Omental fat pad (tissue), 4 donors: Measurements from ENCODE around the gene SORCS2. TPM values are rescaled to one million over a fixed set of nuclear protein-coding genes. Genes with fewer than 3 reads are reported as not detected.
A peak's percentile ranks its signal among the peaks of the same experiment; 100 is the strongest.

Experiments used
- ATAC-seq: fragments of 150-250 bp; one replicate; pipeline ENCODE4 v1.9.1; 2016; ENCODE audit warnings: mild to moderate bottlenecking, moderate library complexity; ENCODE audit not compliant: low FRiP score
- DNase-seq: peaks from one replicate; pipeline ENCODE4 v3.0.0-alpha.2; 2019; ENCODE audit warnings: low spot score
- total RNA-seq, 4 donors: library from RNA; depleted of rRNA; stranded (reverse); fragments of >200 nt; gene quantifications; one replicate each; pipeline ENCODE4 v1.1.0, GENCODE V29; 2016
- TF ChIP-seq, protein P1 (sequence below), 3 donors: fragments of 450-650 bp; IDR thresholded peaks; one replicate each; pipeline ENCODE4 v1.5.1; 2016 to 2017; ENCODE audit warnings: antibody characterized with exemption in 3 of 3, mild to moderate bottlenecking in 3 of 3, moderate library complexity in 2 of 3

SORCS2 gene
- total RNA-seq, 4 donors from 2014 or later: 0.63 to 4.6 (median 1.2) TPM

DNA sequence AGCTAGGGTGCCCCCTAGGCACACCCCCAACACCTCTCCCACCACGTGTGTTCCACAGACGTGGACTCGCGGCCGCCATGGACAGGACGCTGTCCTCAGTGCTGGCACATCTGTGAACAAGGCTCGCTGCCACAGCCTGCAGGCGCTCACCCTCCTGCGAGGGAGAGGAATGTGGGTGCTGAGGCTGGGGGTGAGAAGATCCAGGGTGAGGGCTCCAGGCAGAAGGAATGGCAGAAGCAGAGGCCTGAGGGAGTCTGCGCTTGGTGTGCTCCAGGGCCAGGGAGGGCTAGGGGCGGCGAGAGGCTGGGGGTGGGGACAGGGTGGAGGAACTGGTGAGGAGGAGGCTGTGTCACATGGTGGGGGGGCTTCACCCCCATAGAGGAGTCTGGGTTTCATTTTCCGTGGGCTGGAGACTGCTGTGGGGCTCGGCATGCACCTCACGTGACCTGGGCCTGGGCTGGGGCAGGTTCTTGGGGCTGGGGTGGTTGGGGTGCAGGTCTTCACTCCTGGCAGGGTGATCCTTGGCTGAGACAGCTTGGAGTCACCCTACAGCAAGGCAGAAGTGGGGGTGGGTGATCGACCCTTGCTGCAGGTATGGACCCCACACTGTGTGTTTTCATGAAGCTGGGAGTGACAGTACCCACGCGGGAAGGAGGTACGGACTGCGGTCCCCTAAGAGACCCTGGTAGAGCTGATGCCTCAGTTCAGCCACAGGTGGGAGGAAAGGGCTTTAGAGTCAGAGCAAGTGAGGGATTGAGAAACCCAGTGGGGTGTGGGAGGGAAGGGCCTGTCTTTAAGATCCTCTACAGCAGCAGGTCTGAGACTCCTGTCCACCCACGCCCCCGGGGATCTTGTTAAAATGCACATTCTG is 138.7 kb downstream of the SORCS2 start:
- TF ChIP-seq, protein P1, sequence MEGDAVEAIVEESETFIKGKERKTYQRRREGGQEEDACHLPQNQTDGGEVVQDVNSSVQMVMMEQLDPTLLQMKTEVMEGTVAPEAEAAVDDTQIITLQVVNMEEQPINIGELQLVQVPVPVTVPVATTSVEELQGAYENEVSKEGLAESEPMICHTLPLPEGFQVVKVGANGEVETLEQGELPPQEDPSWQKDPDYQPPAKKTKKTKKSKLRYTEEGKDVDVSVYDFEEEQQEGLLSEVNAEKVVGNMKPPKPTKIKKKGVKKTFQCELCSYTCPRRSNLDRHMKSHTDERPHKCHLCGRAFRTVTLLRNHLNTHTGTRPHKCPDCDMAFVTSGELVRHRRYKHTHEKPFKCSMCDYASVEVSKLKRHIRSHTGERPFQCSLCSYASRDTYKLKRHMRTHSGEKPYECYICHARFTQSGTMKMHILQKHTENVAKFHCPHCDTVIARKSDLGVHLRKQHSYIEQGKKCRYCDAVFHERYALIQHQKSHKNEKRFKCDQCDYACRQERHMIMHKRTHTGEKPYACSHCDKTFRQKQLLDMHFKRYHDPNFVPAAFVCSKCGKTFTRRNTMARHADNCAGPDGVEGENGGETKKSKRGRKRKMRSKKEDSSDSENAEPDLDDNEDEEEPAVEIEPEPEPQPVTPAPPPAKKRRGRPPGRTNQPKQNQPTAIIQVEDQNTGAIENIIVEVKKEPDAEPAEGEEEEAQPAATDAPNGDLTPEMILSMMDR (IDR thresholded peaks at IDR 0.05): no peak
- DNase-seq (no peak), ATAC-seq (no peak)

DNA sequence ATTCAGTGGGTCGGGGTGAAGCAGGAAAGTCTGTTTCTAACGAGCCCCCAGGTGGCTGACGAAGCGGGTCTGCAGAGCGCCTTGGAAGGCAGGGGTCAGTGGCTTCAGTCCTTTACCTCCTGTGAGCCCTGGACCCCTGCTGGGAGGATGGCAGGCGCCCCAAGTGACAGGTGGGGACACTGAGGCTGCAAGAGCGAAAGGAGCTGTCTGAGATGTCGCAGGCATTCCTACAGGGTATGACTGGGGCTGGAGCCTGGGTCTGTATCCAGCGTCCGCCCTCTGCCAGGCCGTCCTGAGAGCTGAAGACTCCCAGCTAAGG is 139.3 kb downstream of the SORCS2 start:
- DNase-seq: no peak
- TF ChIP-seq, protein P1 (IDR thresholded peaks at IDR 0.05): no peak
- ATAC-seq: no peak

DNA sequence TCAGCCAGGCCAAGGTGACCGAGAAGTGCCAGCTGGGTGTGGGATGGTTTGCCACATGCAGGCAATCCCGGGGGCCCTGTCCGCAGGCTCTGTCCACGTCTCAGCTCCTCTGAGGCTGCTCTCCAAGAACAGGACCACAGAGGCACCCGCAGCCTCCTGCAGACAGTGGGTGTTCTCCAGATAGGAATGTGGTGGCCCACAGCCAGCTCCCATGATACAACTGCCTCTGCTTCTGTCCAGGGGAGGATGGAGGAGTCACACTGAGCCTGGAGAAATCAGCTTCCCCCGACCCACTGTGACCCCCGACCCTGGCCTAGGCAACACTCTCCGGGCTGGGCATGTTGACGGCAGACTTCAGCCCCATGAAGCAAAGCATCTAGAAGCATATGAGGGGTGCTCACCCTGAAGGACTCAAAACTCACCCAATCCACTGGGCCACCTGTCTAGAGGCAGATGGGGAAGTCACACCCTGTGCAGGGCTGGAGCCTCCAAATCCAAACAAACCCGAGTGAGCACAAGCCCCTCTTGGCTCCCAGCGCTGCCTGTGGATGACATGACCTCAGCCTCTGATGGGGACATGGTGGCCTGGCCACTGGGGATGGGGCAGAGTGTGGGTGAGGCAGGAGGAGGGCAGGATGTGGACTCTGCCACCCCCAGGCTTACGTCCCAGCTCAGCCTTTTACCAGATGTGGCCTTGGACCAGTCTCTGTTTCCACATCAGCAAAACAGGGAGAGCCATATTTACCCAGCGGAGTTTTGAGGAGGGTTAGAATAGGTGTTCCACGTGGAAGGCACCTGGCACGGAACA is 140.1 kb downstream of the SORCS2 start:
- peak; percentile 40 for DNase-seq
- ATAC-seq: peak; percentile 29
- TF ChIP-seq, protein P1 (IDR thresholded peaks at IDR 0.05): no peak

DNA sequence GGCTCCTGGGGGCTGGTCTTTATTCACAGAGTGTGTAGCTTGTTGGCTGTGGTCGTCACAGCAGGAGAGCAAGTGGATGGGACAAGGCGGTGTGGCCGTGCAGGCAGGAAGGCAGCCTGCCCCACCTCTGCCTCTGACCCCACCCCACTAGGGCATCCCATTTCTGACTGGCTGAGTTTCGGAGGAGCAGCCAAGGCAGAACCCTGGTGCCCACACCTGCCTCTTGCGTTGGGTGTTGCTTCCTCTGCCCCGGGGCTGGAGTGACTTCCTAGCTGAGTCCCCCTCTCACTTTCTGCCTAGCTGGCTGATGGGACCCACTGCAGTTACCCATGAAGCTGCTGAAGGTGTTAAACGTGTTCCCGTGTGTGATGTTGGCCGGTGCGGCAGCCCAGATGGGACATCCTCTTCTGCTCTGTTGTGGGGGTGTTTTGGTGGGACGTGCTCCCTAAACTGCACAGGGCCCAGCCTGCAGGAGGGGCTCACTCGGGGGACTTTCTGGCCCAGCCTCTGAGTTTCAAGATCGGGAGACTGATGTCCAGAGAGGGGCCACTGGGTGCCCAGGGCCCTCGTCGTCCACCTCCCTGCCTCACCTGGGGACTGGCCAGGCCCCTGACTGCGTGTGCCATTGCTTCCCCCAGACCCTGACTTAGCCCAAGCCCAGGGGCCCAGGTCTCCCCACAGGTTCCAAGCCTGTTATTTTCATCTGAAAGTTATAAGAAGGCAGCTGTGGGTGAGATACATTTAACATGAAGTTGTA is 140.9 kb downstream of the SORCS2 start:
- TF ChIP-seq, protein P1 (IDR thresholded peaks at IDR 0.05): no peak
- DNase-seq (no peak), ATAC-seq (no peak)

DNA sequence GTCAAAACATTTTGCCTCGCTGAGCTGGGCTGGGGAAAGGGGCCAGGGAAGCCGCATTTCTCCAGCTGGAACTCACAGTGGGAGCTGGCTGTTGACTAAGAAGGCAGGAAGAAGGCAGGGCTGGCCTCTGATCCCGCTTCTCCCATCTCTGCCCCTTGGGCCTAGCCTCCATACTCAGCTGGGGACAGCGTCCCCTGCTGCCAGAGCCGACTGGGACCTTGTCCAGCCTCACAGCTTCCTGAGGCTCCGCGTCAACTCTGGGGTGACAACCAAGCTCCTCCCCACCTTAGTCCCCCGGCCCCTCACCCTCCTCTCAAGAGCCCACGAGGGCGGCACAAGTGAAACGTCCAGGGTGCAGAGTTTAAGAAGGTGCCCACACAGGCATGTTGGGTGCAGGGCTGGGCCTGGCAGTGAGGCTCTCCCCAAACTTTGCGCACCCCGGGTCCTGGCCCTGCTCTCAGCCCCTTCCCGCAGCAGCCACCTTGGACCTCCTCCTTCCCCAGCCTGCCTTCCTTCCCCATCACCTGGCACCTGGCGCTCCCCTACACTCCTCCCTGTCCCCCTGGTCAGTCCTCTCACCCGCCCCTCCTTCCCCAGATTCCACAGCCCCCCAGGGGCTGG is 141.6 kb downstream of the SORCS2 start:
- ATAC-seq (no peak), DNase-seq (no peak)
- TF ChIP-seq, protein P1 (IDR thresholded peaks at IDR 0.05): no peak

DNA sequence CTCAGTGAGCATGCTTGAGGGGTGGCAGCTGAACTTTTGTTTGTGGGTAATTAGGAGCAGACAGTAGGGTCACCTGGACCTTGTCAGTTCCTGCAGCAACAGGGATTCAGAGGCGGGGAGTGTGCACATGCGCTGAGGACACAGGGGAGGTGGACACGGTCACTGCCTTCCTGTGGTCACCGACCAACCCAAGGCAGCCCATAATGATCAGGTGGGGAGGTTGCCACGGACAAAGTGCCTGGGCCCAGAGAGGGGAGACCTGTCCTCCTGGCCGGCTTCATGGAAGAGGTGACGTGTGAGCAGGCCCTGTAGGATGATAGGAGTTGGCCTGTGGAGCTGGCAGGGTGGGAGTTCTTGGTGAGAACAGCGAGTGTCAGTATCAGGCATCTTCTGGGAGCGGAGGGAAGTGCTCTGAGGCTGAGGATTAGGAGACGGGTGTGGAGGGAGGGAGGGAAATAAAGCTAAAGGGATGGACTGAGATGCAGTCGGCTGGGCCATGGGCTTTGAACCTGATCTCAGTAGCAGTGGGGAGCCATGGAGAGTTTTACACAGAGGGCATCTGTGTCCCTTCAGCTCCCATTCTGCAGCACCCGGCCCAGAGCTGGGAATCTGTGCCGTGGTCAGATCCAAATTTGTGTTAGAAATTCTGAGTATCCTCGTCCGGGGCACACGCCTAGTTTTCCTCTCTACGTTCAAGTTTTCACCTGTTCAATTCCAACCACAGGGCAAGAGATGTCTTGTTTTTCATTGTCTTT is 142.4 kb downstream of the SORCS2 start:
- TF ChIP-seq, protein P1 (IDR thresholded peaks at IDR 0.05): no peak
- DNase-seq: no peak
- no peak for ATAC-seq
